Naive B cell (primary cell): ENCODE measurements around the gene COG7. TPM values are rescaled to one million over a fixed set of nuclear protein-coding genes. Genes with fewer than 3 reads are reported as not detected.
"Not testable (repeated sequence)": the region's sequence is repeated elsewhere in the genome, so short reads cannot be mapped to it uniquely, and the experiment has no call there.

Experiments
- ATAC-seq, 2 donors: fragments of 150-1000 bp; cut with Tn5 transposase; 2 replicates each; pipeline ENCODE4 v1.10.0; 2021; ENCODE audit warnings: low read depth in 2 of 2, mild to moderate bottlenecking in 2 of 2, moderate library complexity in 2 of 2
- DNase-seq: peaks from one replicate; pipeline ENCODE4 v3.0.0; 2022
- H3K27ac Mint-ChIP-seq, 6 donors: one replicate each; pipeline ENCODE4 v1.8.0; 2020 to 2022; ENCODE audit warnings: mild to moderate bottlenecking in 6 of 6, mixed read lengths in 6 of 6, moderate library complexity in 5 of 6, inconsistent platforms in 2 of 6
- H3K27me3 Mint-ChIP-seq, 3 donors: one replicate each; pipeline ENCODE4 v1.8.0; 2021 to 2022; ENCODE audit warnings: mixed read lengths in 3 of 3, mild to moderate bottlenecking in 1 of 3
- H3K36me3 Mint-ChIP-seq, 2 donors: one replicate each; pipeline ENCODE4 v1.8.0; 2020 to 2022; ENCODE audit warnings: mixed read lengths in 2 of 2, inconsistent platforms in 1 of 2, mild to moderate bottlenecking in 1 of 2
- H3K4me1 Mint-ChIP-seq, 3 donors: one replicate each; pipeline ENCODE4 v1.8.0; 2020 to 2022; ENCODE audit warnings: mixed read lengths in 3 of 3, inconsistent platforms in 1 of 3, mild to moderate bottlenecking in 1 of 3, moderate library complexity in 1 of 3
- H3K4me3 Mint-ChIP-seq, 8 donors: one replicate each; pipeline ENCODE4 v1.8.0; 2020 to 2022; ENCODE audit warnings: mild to moderate bottlenecking in 8 of 8, mixed read lengths in 8 of 8, moderate library complexity in 8 of 8, inconsistent platforms in 2 of 8
- H3K9me3 Mint-ChIP-seq, 7 donors: one replicate each; pipeline ENCODE4 v1.8.0; 2020 to 2022; ENCODE audit warnings: mixed read lengths in 7 of 7, mild to moderate bottlenecking in 5 of 7, inconsistent platforms in 2 of 7, moderate library complexity in 1 of 7
- polyA plus RNA-seq, 6 donors: library from polyadenylated mRNA; unstranded; fragments of 300-500 nt; fragmentation: Illumina TruSeq; gene quantifications; one replicate each; pipeline ENCODE4 v1.2.3, GENCODE V29; 2021; ENCODE audit warnings: low read depth in 6 of 6

COG7 gene
- polyA plus RNA-seq, 6 donors from 2014 or later = 5.8 to 19.3 (median 8.8) TPM

DNA sequence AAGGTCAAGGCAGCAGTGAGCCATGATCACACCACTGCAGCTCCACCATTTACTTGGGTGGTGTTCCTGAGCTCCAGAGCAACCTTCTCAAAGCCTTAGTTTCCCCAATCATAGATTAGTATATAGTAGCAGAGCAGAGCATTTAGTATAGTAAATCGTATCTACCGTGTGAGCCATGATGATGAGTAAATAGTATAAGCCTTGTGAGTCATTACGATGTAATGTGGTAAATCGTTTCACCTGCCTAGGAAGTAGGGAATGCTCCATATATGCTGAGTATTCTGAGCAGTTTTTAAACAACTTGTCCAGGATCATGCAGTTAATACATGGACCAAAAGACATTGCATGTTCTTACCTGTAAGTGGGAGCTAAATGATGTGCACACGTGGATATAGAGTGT lies 84.5 kb downstream of the COG7 start:
- H3K27ac Mint-ChIP-seq = no peak overlapping the region
- H3K4me3 Mint-ChIP-seq = no peak overlapping the region
- peaks cover 0 to 3% (median 0%) of the 10 kb centered on the region in 7 donors for H3K9me3 Mint-ChIP-seq
- H3K36me3 Mint-ChIP-seq = no peaks in the 10 kb centered on the region
- no peak for ATAC-seq
- peaks cover 3 to 19% (median 16%) of the 10 kb centered on the region in 3 donors for H3K27me3 Mint-ChIP-seq
- no peak for DNase-seq
- peaks cover 0 to 4% (median 0%) of the 10 kb centered on the region in 3 donors for H3K4me1 Mint-ChIP-seq

DNA sequence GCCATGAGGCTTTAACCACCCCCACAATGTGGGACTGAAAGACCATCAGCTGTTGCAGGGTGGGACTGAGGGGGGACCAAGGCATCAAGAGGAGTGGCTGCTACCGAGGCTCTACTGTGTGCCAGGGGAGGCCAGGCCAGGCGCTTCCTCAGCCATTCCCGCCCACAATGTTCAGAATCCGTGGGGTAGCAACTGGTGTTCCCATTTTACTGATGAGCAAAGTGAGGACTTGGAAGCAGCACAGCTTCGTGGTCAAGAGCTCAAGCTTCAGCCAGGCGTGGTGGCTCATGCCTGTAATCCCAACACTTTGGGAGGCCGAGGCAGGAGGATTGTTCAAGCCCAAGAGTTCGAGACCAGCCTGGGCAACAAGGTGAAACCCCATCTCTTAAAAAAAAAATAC lies 85.0 kb downstream of the COG7 start:
- no peak for DNase-seq
- Mint-ChIP-seq H3K36me3 (no peaks in the 10 kb centered on the region), H3K4me3 (no peak overlapping the region), H3K9me3 (peaks cover 0 to 3% (median 0%) of the 10 kb centered on the region in 7 donors), H3K4me1 (peaks cover 0 to 4% (median 0%) of the 10 kb centered on the region in 3 donors), H3K27me3 (peaks cover 3 to 15% (median 11%) of the 10 kb centered on the region in 3 donors), H3K27ac (peak overlapping the region in 1 of 6 donors; percentile 22)
- ATAC-seq = no peak

DNA sequence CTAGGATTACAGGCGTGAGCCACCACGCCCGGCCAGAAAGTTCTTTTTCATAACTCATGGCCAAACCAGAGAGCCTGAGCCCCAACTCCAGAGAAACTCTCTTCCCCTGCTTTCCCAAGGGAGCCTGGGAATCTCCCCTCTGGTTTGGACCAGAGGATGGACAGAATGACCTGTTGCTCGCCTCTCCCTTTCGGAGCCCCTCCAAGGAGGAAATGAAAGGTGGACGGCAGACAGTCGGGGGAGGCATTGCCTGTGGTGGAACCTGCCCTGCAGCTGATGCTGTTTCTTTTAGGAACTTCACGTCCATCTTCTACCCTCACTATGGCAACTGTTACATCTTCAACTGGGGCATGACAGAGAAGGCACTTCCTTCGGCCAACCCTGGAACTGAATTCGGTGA lies 85.4 kb downstream of the COG7 start:
- Mint-ChIP-seq H3K9me3 (peaks cover 0 to 3% (median 0%) of the 10 kb centered on the region in 7 donors), H3K27ac (no peak overlapping the region), H3K27me3 (peaks cover 3 to 15% (median 11%) of the 10 kb centered on the region in 3 donors), H3K4me3 (no peak overlapping the region), H3K36me3 (no peaks in the 10 kb centered on the region), H3K4me1 (peaks cover 0 to 4% (median 0%) of the 10 kb centered on the region in 3 donors)
- DNase-seq = no peak
- ATAC-seq = no peak

DNA sequence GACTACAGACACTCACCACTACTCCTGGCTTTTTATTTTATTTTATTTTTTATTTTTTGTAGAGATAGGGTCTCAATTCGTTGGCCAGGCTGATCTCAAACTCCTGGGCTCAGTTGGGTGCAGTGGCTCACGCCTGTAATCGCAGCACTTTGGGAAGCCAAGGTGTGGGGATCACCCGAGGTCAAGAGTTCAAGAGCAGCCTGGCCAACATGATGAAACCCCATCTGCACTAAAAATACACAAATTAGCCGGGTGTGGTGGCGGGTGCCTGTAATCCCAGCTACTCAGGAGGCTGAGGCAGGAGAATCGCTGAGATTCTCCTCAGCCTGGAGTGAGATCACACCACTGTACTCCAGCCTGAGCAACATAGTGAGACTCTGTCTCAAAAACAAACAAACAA lies 86.6 kb downstream of the COG7 start:
- not testable (repeated sequence) for H3K9me3 Mint-ChIP-seq, DNase-seq, H3K4me3 Mint-ChIP-seq, H3K27ac Mint-ChIP-seq, H3K4me1 Mint-ChIP-seq, H3K36me3 Mint-ChIP-seq, ATAC-seq
- H3K27me3 Mint-ChIP-seq = peaks cover 3 to 15% (median 11%) of the 10 kb centered on the region in 3 donors

DNA sequence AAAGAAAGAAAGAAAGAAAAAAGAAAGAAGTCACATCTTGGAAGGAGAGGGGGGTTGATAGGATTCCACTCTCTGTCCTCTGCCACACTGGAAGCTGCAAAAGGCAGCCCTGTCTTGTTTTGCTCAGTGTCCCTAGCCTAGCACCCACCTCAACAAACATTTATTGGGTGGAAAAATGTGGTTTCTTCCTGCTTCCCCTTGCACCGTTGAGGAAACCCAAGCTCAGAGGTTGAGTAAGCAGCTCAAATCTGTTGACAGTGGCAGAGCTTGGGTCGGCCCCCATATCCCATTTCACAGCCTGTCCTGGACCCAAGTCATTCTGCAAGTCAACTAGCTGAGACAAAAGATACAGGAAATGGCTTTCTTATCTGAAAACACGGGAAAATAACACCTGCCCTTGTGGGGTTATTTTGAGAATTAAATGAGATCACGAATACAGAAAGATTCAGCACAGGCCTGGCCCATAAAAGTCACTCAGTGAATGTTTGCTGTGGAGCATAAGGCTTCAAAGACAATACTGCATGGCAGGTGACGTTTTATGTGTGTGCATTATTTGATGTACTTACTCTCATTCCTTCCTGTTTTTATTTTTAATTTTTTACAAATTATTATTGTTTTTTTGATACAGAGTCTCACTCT lies 87.3 kb downstream of the COG7 start:
- Mint-ChIP-seq H3K4me3 (no peak overlapping the region), H3K36me3 (no peaks in the 10 kb centered on the region), H3K9me3 (peaks cover 0 to 3% (median 0%) of the 10 kb centered on the region in 7 donors), H3K27ac (no peak overlapping the region), H3K27me3 (peaks cover 3 to 13% (median 7%) of the 10 kb centered on the region in 3 donors), H3K4me1 (peaks cover 0 to 4% (median 0%) of the 10 kb centered on the region in 3 donors)
- ATAC-seq = no peak
- DNase-seq = no peak

DNA sequence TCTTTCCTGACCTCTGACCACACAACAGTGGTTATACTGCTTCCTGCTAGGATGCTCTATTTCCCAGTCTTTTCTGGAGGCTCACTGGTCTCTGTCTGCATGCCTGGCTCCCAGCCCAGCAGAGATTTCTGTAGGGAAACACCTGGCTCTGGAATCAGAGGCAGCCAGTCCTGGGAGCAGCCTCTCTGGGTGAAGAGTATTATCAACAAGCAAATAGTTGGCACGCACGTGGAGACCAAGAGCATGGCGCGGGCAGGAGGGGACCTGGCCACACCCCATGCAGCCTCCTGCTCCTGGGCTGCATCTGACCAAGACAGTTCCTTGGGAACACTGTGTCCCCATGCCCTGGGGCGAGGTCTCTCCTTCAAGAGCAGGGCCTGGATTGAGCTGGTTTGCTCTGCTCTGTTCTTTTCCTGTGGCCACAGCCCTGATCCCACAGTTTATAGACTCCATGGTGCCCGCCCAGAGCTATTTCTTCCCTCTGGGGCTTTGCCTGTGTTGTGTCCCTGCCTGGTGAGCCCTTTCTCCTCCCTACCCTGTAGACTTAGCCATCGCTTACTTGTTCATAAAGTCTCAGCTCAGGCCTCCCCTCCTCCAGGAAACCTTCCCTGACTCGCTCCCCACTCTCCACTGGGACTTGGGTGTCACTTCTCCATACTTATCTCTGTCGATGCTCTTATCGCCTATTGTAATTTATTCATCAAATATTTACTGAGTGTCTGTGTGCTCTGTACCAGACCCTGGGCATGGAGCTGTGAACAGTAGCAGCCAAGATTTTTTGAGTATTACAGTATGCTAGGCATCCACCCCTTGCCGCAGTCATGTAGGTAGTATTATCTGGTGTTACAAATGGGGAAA lies 90.3 kb downstream of the COG7 start:
- Mint-ChIP-seq H3K4me1 (peaks cover 0 to 4% (median 0%) of the 10 kb centered on the region in 3 donors), H3K4me3 (no peak overlapping the region), H3K27me3 (peaks cover 0 to 11% (median 8%) of the 10 kb centered on the region in 3 donors), H3K27ac (no peak overlapping the region), H3K9me3 (no peaks in the 10 kb centered on the region), H3K36me3 (no peaks in the 10 kb centered on the region)
- ATAC-seq = no peak
- DNase-seq = no peak

DNA sequence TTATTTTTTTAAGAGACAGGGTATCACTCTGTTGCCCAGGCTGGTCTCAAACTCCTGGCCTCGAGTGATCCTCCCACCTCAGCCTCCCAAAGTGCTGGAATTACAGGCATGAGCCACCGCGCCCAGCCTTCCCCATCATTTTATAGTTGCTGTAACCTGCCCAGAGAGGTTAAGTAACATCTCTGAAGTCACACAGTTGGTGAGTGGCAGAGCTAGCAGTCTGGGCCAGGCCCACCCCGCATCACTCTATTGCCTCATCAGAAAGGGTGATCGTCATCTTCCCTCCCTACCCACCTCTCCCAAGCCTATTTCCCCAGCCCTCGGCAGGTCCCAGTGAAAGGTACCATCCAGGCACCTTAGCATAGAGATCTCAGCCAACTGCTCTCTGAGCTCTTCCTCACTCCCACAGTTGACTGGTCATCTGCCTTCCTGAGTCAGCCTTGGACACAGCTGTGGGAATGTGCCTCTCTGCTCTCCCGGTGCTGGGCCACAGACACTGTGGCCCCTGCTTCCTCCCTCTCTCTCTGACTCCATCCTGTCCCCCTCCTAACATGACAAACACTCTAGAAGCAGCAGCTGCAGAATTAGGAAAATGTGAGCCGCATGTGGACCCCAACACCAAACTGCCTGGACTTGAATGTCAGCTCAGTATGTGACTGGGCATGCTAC lies 93.8 kb downstream of the COG7 start:
- no peaks in the 10 kb centered on the region for H3K4me1 Mint-ChIP-seq
- DNase-seq = no peak
- ATAC-seq = no peak
- H3K27me3 Mint-ChIP-seq = peaks cover 0 to 19% (median 13%) of the 10 kb centered on the region in 3 donors
- no peak overlapping the region for H3K4me3 Mint-ChIP-seq
- H3K9me3 Mint-ChIP-seq = no peaks in the 10 kb centered on the region
- no peak overlapping the region for H3K27ac Mint-ChIP-seq
- H3K36me3 Mint-ChIP-seq = no peaks in the 10 kb centered on the region

DNA sequence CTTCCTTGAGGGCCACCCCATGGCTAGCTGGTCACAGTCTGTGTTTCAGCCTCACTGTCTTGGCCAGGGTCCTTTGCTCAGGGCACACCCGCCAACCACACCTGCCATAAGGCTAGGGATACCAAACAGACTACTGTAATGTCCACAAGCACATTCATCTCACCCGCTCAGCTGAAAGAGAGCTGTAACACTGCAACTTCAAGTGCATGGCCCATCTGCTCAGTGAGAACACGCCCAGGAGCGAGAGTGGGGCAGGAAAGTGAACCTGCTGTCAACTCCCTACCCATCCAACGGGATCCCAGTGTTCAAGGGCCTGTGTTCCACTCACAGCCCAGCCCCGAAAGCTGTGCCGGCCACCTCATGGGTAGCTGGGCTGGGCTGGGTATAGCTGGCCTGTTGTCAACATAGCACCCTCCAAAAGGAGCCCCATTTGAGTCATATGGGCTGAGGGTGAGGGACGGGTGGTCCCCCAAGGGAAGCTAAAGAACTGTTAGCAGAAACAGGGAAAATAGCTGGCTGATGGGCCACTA lies 95.2 kb downstream of the COG7 start:
- Mint-ChIP-seq H3K27ac (no peak overlapping the region), H3K4me3 (no peak overlapping the region), H3K4me1 (no peaks in the 10 kb centered on the region), H3K27me3 (peaks cover 0 to 25% (median 17%) of the 10 kb centered on the region in 3 donors), H3K9me3 (peaks cover 0 to 7% (median 0%) of the 10 kb centered on the region in 7 donors), H3K36me3 (no peaks in the 10 kb centered on the region)
- DNase-seq (no peak), ATAC-seq (no peak)

DNA sequence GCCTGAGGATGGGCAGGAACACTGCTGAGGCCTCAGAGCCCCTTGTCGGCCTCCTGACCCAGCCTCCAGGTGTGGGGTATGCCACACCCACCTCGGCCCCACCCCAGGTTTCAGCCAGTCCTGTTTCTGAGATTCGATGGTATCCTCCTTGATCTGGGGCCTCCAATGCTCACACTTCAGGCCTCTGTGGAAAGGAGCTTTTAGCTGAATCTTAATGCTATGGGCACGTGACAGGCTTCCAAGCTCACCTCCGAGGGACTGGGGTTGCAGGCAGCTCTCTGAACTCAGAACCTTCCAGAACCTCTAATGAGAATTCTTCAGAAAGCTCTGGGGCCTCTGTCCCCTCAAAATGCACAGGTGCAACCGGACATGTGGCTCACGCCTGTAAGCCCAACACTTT lies 96.0 kb downstream of the COG7 start:
- Mint-ChIP-seq H3K4me3 (no peak overlapping the region), H3K27ac (no peak overlapping the region), H3K27me3 (peaks cover 0 to 25% (median 25%) of the 10 kb centered on the region in 3 donors), H3K4me1 (no peaks in the 10 kb centered on the region), H3K9me3 (peaks cover 0 to 16% (median 8%) of the 10 kb centered on the region in 7 donors), H3K36me3 (peaks cover 0 to 8% of the 10 kb centered on the region in 2 donors)
- DNase-seq = no peak
- ATAC-seq = no peak

DNA sequence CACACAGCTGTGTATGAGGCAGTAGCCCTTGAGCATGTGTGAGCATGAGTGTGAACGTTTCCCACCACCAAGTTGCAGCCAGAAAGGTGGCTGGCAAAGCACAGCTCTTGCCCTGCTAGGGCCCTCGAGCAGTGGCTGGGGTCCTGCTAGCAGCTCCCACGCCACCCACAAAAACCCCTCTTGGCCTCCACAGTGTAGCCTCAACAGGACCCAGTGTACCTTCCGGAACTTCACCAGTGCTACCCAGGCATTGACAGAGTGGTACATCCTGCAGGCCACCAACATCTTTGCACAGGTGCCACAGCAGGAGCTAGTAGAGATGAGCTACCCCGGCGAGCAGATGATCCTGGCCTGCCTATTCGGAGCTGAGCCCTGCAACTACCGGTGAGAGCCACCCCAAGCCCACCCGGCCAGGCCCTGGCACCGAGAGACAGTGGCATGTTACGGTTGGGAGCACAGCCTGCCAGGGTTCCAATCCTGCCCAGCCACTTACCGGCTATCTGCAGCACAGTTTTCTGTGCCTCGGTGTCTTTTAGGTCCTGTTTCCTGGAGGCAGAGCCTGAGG lies 97.8 kb downstream of the COG7 start:
- Mint-ChIP-seq H3K27me3 (peaks cover 0 to 40% (median 25%) of the 10 kb centered on the region in 3 donors), H3K36me3 (peaks cover 0 to 9% of the 10 kb centered on the region in 2 donors)

DNA sequence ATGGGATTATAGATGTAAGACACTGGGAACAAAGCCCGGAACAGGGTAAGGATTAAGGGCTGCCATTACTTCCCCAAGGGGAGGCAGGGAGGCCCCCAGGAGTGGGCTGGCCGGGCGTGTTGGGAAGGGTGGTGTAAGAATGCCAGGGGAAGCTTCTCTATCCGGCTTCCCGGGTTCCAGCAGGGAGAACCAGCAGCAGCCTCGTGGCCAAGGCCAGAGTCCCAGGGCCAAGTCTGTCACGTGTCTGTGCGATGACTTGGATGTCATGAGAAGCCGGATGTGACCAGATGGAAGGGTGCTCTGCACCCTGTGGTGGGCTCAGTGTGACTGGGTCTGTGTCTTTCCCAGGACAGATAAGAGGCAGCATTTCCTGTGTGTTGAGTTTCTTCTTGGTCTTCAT lies 98.7 kb downstream of the COG7 start:
- Mint-ChIP-seq H3K4me1 (no peaks in the 10 kb centered on the region), H3K27me3 (peaks cover 0 to 37% (median 21%) of the 10 kb centered on the region in 3 donors), H3K9me3 (peaks cover 0 to 17% (median 9%) of the 10 kb centered on the region in 7 donors), H3K36me3 (peaks cover 0 to 9% of the 10 kb centered on the region in 2 donors), H3K4me3 (no peak overlapping the region), H3K27ac (no peak overlapping the region)
- no peak for DNase-seq
- no peak for ATAC-seq

More for the DNA sequence above, 97.8 kb downstream of the COG7 start:
- DNase-seq (no peak), ATAC-seq (no peak)
- Mint-ChIP-seq H3K4me1 (no peaks in the 10 kb centered on the region), H3K27ac (no peak overlapping the region), H3K4me3 (no peak overlapping the region), H3K9me3 (peaks cover 0 to 17% (median 9%) of the 10 kb centered on the region in 7 donors)

DNA sequence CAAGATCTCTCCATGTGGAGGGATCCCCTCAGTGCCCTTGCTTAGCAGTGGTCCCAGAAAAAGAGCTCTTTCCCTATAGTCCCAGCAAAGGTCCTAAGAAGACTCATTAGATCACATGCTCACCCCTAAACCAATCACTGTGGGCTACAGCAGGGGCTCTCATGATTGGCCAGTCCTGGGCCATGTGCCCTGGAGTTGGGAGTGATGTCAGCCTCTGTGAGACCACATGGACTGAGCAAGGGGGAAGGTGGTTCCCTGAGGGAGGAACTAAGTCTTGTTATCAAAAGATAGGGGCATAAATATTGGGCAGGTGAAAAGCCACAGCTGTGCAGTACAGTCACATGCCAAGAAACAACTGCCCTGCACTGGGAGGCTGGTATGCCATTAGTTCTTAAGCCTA lies 99.5 kb downstream of the COG7 start:
- Mint-ChIP-seq H3K4me1 (no peaks in the 10 kb centered on the region), H3K36me3 (peaks cover 0 to 9% of the 10 kb centered on the region in 2 donors), H3K27ac (no peak overlapping the region), H3K4me3 (peak overlapping the region in 1 of 8 donors; percentile 64), H3K9me3 (peaks cover 0 to 17% (median 9%) of the 10 kb centered on the region in 7 donors), H3K27me3 (peaks cover 5 to 43% (median 26%) of the 10 kb centered on the region in 3 donors)
- ATAC-seq (no peak), DNase-seq (no peak)

DNA sequence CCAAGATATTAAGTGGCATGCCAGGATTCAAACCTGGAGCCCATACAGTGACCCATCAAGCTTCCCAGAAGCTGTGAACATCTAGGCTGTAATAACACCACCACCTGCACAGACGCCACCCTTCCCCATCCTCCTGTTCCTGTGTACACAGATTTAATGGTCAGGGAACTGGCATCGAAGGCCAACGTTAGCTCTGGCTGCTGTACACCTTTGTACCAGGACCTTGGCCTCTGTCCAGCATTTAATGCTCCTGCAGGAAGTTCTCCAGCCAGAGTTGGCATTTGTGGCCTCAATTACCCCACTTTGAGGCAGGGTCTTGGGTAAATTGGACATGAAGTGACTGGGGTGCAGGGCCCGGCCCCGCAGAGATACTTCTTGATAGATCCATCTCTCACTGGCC lies 101.6 kb downstream of the COG7 start:
- H3K9me3 Mint-ChIP-seq = peaks cover 0 to 17% (median 9%) of the 10 kb centered on the region in 7 donors
- H3K36me3 Mint-ChIP-seq = peaks cover 0 to 9% of the 10 kb centered on the region in 2 donors
- H3K27me3 Mint-ChIP-seq = peaks cover 12 to 48% (median 33%) of the 10 kb centered on the region in 3 donors
- ATAC-seq (no peak), DNase-seq (no peak)
- H3K27ac Mint-ChIP-seq = no peak overlapping the region
- H3K4me3 Mint-ChIP-seq = no peak overlapping the region
- H3K4me1 Mint-ChIP-seq = peaks cover 0 to 3% (median 0%) of the 10 kb centered on the region in 3 donors
